GM21825 (cell line): Measurements from ENCODE around the gene NRN1.
"Not testable (repeated sequence)": the region's sequence is repeated elsewhere in the genome, so short reads cannot be mapped to it uniquely, and the experiment has no call there.

ENCODE experiments used
- ATAC-seq: cut with Tn5 transposase; IDR thresholded peaks from one replicate; pipeline ENCODE4 v1.9.1; 2021; ENCODE audit warnings: mild to moderate bottlenecking, moderate library complexity; ENCODE audit not compliant: unreplicated experiment

Gene NRN1

GRCh38 chr6:5984150-5985089, 22.3 kb downstream of the NRN1 start:
- ATAC-seq: no peak

GRCh38 chr6:5981126-5982026, 25.3 kb downstream of the NRN1 start:
- no peak for ATAC-seq

- ATAC-seq: no peak
Observed at GRCh38 chr6:5979650-5980420, 26.9 kb downstream of the NRN1 start.

- ATAC-seq: no peak
Observed at GRCh38 chr6:5976811-5977210, 29.9 kb downstream of the NRN1 start.

GRCh38 chr6:5968817-5969734, 37.6 kb downstream of the NRN1 start:
- ATAC-seq: no peak

- ATAC-seq: not testable (repeated sequence)
Observed at GRCh38 chr6:5968036-5968435, 38.7 kb downstream of the NRN1 start.

DNA sequence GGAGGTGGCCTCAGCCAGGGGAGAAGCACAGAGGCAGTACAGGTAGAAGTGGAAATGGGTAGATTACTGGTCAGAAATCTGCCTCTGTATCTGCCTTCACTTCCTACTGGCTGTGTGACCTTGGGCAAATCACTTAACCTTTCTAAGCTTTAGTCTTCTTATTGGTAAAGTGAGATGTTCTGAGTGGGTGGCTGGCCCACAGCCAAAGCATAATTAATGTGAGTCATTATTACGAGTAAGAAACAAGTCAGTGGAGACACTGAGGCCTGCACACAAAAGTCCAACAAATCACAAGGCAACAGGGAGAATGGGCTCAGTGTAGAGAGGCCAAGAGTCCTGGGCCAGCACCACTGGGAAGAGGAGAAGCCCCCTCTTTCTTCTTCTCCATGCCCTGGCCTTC, 39.1 kb downstream of the NRN1 start:
- no peak for ATAC-seq

DNA sequence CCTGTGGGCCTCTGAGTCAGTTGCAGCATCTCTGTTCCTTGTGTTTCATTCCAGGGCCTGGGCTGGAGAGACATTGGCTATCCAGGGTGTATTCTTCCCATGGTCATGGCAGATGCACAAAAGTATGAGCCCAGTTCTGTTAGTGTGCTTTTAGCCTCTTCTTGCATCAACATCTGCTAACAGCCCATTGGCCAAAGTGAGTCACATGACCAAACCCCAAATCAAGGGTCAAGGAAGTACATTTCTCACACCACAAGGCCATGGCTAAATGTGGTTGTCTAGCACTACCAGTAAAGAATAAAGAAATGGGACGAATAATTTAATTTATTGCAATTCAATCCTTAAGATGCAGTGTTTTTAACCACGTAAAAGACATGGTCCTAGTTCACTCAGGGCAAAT, 43.9 kb downstream of the NRN1 start:
- ATAC-seq: no peak

- no peak for ATAC-seq
Observed at GRCh38 chr6:5961836-5962235, 44.9 kb downstream of the NRN1 start.

- ATAC-seq: no peak
Observed at GRCh38 chr6:5960456-5960855, 46.3 kb downstream of the NRN1 start.

DNA sequence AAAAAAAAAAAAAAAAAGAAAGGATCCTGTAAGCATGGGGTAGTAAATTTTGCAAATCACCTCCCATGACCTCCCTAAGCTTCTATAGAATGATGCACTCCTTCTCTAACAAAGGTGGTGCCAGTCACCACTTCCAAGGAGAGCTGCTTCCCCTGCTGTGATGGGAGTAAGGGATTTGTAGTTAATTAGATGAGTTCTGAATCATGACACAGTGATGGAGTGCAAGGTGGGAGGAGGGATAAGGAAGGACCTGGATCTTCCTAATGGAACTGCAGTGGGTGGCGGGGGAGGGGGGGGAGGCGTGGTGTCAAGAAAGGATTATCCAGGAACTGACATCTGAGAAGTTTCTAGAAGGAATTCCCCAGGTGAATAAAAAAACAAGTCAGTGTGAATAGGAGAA, 47.8 kb downstream of the NRN1 start:
- ATAC-seq: no peak

DNA sequence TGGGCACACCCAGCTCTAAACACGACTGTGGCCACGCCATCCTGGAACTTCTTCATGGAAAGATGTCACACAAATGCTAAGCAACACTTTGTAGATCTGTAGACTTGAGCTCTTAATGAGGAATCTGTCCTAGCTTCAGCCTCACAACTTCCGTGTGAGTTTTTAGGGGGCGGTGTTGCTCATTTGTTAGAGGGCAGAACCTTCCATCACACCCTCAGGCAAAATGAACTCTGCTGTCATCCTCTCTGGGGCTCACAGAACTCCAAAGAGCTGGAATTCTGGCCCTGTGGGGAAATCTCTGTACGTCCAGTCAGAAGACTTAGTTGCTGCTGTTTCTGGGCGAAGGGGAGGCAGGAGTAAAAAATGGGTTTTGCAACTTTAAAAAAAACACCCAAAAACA, 49.8 kb downstream of the NRN1 start:
- ATAC-seq: no peak

DNA sequence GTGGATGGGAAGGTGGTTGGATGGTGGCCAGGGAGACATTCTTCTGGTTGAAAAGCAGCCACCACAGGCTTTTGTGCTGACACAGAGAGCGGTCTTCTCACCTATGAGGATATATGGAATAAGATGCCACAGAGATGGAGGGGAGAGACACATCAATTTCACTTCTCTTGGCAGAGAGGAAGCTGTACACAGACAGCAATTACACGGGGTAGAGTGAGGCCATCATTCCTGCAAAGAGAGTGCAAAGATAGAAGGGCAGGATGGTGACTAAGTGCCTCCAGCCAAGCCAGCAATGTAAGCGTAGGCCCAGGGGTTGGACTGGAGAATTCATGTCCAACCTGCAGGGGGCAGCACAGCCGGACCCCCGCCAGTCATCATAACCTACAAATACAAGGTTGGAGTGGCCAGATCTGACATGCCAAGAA, 56.4 kb downstream of the NRN1 start:
- no peak for ATAC-seq
